MM.1S (cell line): ENCODE data around the gene CSNK1D.

Source experiments
- DNase-seq: peaks from one replicate; pipeline ENCODE4 v3.0.0-alpha.2; 2015
- H2AFZ ChIP-seq: fragments of 300-600 bp; sonication (generic); 2 replicates; pipeline ENCODE4 v1.6.0; 2016; ENCODE audit warnings: antibody characterized with exemption, low read length
- H3F3A ChIP-seq: fragments of 300-600 bp; sonication (generic); 2 replicates; pipeline ENCODE4 v1.6.1; 2016; ENCODE audit warnings: mild to moderate bottlenecking, antibody characterized with exemption, low read length, moderate library complexity, mixed read lengths; ENCODE audit not compliant: insufficient read depth
- H3K27ac ChIP-seq: fragments of 300-600 bp; sonication (generic); 2 replicates; pipeline ENCODE4 v1.5.1; 2016; ENCODE audit warnings: mild to moderate bottlenecking, low read length
- H3K27me3 ChIP-seq: fragments of 300-600 bp; sonication (generic); replicated peaks from 2 replicates; pipeline ENCODE4 v1.6.0; 2016; ENCODE audit warnings: low read length; ENCODE audit not compliant: insufficient read depth
- H3K36me3 ChIP-seq: fragments of 300-600 bp; sonication (generic); replicated peaks from 2 replicates; pipeline ENCODE4 v1.6.1; 2016; ENCODE audit warnings: mild to moderate bottlenecking, low read length, mixed read lengths; ENCODE audit not compliant: insufficient read depth
- H3K4me1 ChIP-seq: fragments of 300-600 bp; sonication (generic); 2 replicates; pipeline ENCODE4 v1.6.1; 2016; ENCODE audit warnings: low read length, mixed read lengths
- H3K4me2 ChIP-seq: fragments of 300-600 bp; sonication (generic); 2 replicates; pipeline ENCODE4 v1.6.0; 2016; ENCODE audit warnings: low read depth, low read length
- H3K4me3 ChIP-seq: fragments of 300-600 bp; sonication (generic); 2 replicates; pipeline ENCODE4 v1.5.1; 2016; ENCODE audit warnings: low read length, mixed read lengths
- H3K79me2 ChIP-seq: fragments of 300-600 bp; sonication (generic); 2 replicates; pipeline ENCODE4 v1.6.1; 2016; ENCODE audit warnings: mixed run types, low read length, mixed read lengths
- H3K9ac ChIP-seq: fragments of 300-600 bp; sonication (generic); 2 replicates; pipeline ENCODE4 v1.6.1; 2016; ENCODE audit warnings: low read length, mixed read lengths
- H3K9me2 ChIP-seq: fragments of 300-600 bp; sonication (generic); replicated peaks from 2 replicates; pipeline ENCODE4 v1.6.1; 2016; ENCODE audit warnings: mild to moderate bottlenecking, low read length, mixed read lengths; ENCODE audit not compliant: insufficient read depth
- H3K9me3 ChIP-seq: fragments of 300-600 bp; sonication (generic); replicated peaks from 2 replicates; pipeline ENCODE4 v1.6.1; 2016; ENCODE audit warnings: mild to moderate bottlenecking, low read length, mixed read lengths; ENCODE audit not compliant: insufficient read depth
- H4K20me1 ChIP-seq: fragments of 300-600 bp; sonication (generic); 2 replicates; pipeline ENCODE4 v1.6.1; 2016; ENCODE audit warnings: mild to moderate bottlenecking, low read length, moderate library complexity, mixed read lengths; ENCODE audit not compliant: insufficient read depth
- CTCF ChIP-seq: fragments of 300-600 bp; sonication (generic); IDR thresholded peaks from 2 replicates; pipeline ENCODE4 v1.5.1; 2016; ENCODE audit warnings: antibody characterized with exemption, low read length, mixed read lengths
- EZH2 ChIP-seq: fragments of 300-600 bp; sonication (generic); optimal IDR thresholded peaks from 2 replicates; pipeline ENCODE3; 2017; ENCODE audit warnings: low read depth, mild to moderate bottlenecking, antibody characterized with exemption, low read length, mixed read lengths
- EZH2phosphoT487 ChIP-seq: fragments of 300-600 bp; sonication (generic); IDR thresholded peaks from 2 replicates; pipeline ENCODE4 v1.6.1; 2018; ENCODE audit warnings: antibody characterized with exemption, low read length

CSNK1D gene

GRCh38 chr17:82273327-82274133, at the start of gene CSNK1D:
Gene CSNK1D, minus strand, starts transcription at chr17:82273700. Its CDS starts 319 bp downstream, at chr17:82273381.
- Histone ChIP-seq H3K27ac (peak within 1 kb of the TSS; percentile 74), H4K20me1 (peaks cover 25% of the 10 kb centered on the region), H3F3A (no peaks in the 10 kb centered on the region), H3K79me2 (peaks cover 50% of the 10 kb centered on the region), H3K9me2 (no peaks in the 10 kb centered on the region), H3K4me1 (peaks cover 13% of the 10 kb centered on the region), H3K9ac (peak within 1 kb of the TSS; percentile 95), H3K4me2 (peak within 1 kb of the TSS; percentile 98), H3K4me3 (peak within 1 kb of the TSS; percentile 82), H3K9me3 (no peaks in the 10 kb centered on the region), H2AFZ (peak within 1 kb of the TSS; percentile 96), H3K36me3 (peaks cover 3% of the 10 kb centered on the region; the same call in 1 of the 2 replicates), H3K27me3 (no peaks in the 10 kb centered on the region)
- TF ChIP-seq CTCF (no peak), EZH2phosphoT487 (no peak), EZH2 (no peak)
- DNase-seq: peak; percentile 84

- no peak overlapping the region for H2AFZ ChIP-seq
- H3K9me2 ChIP-seq: no peaks in the 10 kb centered on the region
Observed at GRCh38 chr17:82322526-82323453, 49.3 kb upstream of the CSNK1D start.

More at GRCh38 chr17:82322526-82323453, 49.3 kb upstream of the CSNK1D start:
- no peak overlapping the region for H3K9ac ChIP-seq
- no peak overlapping the region for H3K4me2 ChIP-seq
- no peaks in the 10 kb centered on the region for H3K27me3 ChIP-seq
- peaks cover 2% of the 10 kb centered on the region; the same call in 1 of the 2 replicates for H3F3A ChIP-seq
- H3K4me1 ChIP-seq: no peaks in the 10 kb centered on the region
- no peaks in the 10 kb centered on the region for H3K36me3 ChIP-seq
- H3K79me2 ChIP-seq: no peaks in the 10 kb centered on the region
- H3K27ac ChIP-seq: no peak overlapping the region
- no peak for DNase-seq
- no peaks in the 10 kb centered on the region for H4K20me1 ChIP-seq
- H3K4me3 ChIP-seq: no peak overlapping the region
- no peaks in the 10 kb centered on the region for H3K9me3 ChIP-seq
- TF ChIP-seq EZH2phosphoT487 (no peak), CTCF (no peak), EZH2 (no peak)
